Measurements from ENCODE around the gene RALGAPA2. TPM values are rescaled to one million over a fixed set of nuclear protein-coding genes. Genes with fewer than 3 reads are reported as not detected.

RALGAPA2 gene
- total RNA-seq, 1 experiment from 2014 or later, result 10.8 TPM

GRCh38 chr20:20737158-20737557 is 24.7 kb upstream of the RALGAPA2 start:
- BruUV-seq (replicated peaks), result no TSS peak
- no peak overlapping the region for H3K4me3 ChIP-seq (replicated peaks in 1 of 2; ENCODE audit: low read depth in 1 of 2, low read length in 2 of 2)
- DNase-seq (ENCODE audit: low read depth, low spot score), result no peak
- peaks cover 16% of the 10 kb centered on the region; the same call in 1 of the 2 replicates for H3K27me3 ChIP-seq (ENCODE audit: insufficient read depth, low read length)
- H3K36me3 ChIP-seq (ENCODE audit: control insufficient read depth in 1 of 2, insufficient read depth in 2 of 2, low read length in 2 of 2), result no peaks in the 10 kb centered on the region
- CTCF ChIA-PET, result no interaction called here
- POLR2A ChIA-PET, result no interaction called here
- RAD21 ChIA-PET (ENCODE audit: low non-redundant PET in 1 of 2, low total read pairs in 2 of 2, uncharacterized antibody in 2 of 2, unreplicated experiment in 2 of 2), result no interaction called here
- ATAC-seq, result no peak
- H3K9me3 ChIP-seq (ENCODE audit: control insufficient read depth in 1 of 2, insufficient read depth in 1 of 2, low read depth in 1 of 2, low read length in 2 of 2), result no peaks in the 10 kb centered on the region
- H3K27ac ChIP-seq (ENCODE audit: low read depth, low read length), result no peak overlapping the region
- no peaks in the 10 kb centered on the region for H4K20me1 ChIP-seq (ENCODE audit: insufficient read depth)
- intact Hi-C loops (cut with micrococcal nuclease), result no loop called here
- no peak overlapping the region for H2AFZ ChIP-seq (ENCODE audit: low read depth, low read length, poor library complexity, severe bottlenecking)
- no peak overlapping the region for H3K4me2 ChIP-seq (ENCODE audit: low read length)
- no peak overlapping the region for H3K9ac ChIP-seq (ENCODE audit: low read length)
- no peak for TF ChIP-seq ELF1 (IDR thresholded peaks at IDR 0.05; ENCODE audit: borderline replicate concordance, low read depth)
- no peak for TF ChIP-seq ZBTB33 (IDR thresholded peaks at IDR 0.05; ENCODE audit: extremely low read depth, insufficient replicate concordance, low read length)
- TF ChIP-seq ZFX (IDR thresholded peaks at IDR 0.05), result no peak
- TF ChIP-seq SIN3A (IDR thresholded peaks at IDR 0.05; ENCODE audit: low read depth), result no peak
- no peak for TF ChIP-seq YY1 (IDR thresholded peaks at IDR 0.05; ENCODE audit: extremely low read depth, insufficient replicate concordance, low read depth, low read length)
- TF ChIP-seq EZH2 (IDR thresholded peaks at IDR 0.05), result no peak
- TF ChIP-seq REST (IDR thresholded peaks at IDR 0.05; ENCODE audit: low read depth), result no peak
- H3K79me2 ChIP-seq (ENCODE audit: insufficient read depth, low read length), result no peaks in the 10 kb centered on the region
- 0 out of 4 replicates have a peak, but pooled peaks cover 0 to 2% of the 10 kb centered on the region in 2 experiments for H3K4me1 ChIP-seq (ENCODE audit: control insufficient read depth in 1 of 2, insufficient read depth in 2 of 2, low read length in 2 of 2)
- H3K9me2 ChIP-seq (ENCODE audit: insufficient read depth), result no peaks in the 10 kb centered on the region

Data from HCT116 (cell line).